Measurements from ENCODE around the gene JAZF1.

The JAZF1 gene

GRCh38 chr7:27969346-27969745, 211.2 kb downstream of the JAZF1 start:
- no peak for DNase-seq (ENCODE audit: low read depth in 3 of 3)

- DNase-seq (ENCODE audit: low read depth in 3 of 3), result no peak
Observed at GRCh38 chr7:27967639-27968038, 213.0 kb downstream of the JAZF1 start.

GRCh38 chr7:27966219-27966780, 214.3 kb downstream of the JAZF1 start:
- DNase-seq (ENCODE audit: low read depth in 3 of 3), result no peak

- no peak for DNase-seq (ENCODE audit: low read depth in 3 of 3)
Observed at GRCh38 chr7:27965650-27966049, 214.9 kb downstream of the JAZF1 start.

- DNase-seq (ENCODE audit: low read depth in 3 of 3), result no peak
Observed at GRCh38 chr7:27964820-27965219, 215.8 kb downstream of the JAZF1 start.

- no peak for DNase-seq (ENCODE audit: low read depth in 3 of 3)
Observed at GRCh38 chr7:27963056-27963455, 217.5 kb downstream of the JAZF1 start.

GRCh38 chr7:27962273-27962672, 218.3 kb downstream of the JAZF1 start:
- no peak for DNase-seq (ENCODE audit: low read depth in 3 of 3)

- no peak for DNase-seq (ENCODE audit: low read depth in 3 of 3)
Observed at GRCh38 chr7:27961255-27961654, 219.3 kb downstream of the JAZF1 start.

- no peak for DNase-seq (ENCODE audit: low read depth in 3 of 3)
Observed at GRCh38 chr7:27960415-27960814, 220.2 kb downstream of the JAZF1 start.

GRCh38 chr7:27958933-27959548, 221.6 kb downstream of the JAZF1 start:
- no peak for DNase-seq (ENCODE audit: low read depth in 3 of 3)

GRCh38 chr7:27955596-27955995, 225.0 kb downstream of the JAZF1 start:
- no peak for DNase-seq (ENCODE audit: low read depth in 3 of 3)

GRCh38 chr7:27955011-27955410, 225.6 kb downstream of the JAZF1 start:
- DNase-seq (ENCODE audit: low read depth in 3 of 3), result no peak

GRCh38 chr7:27953777-27954176, 226.8 kb downstream of the JAZF1 start:
- no peak for DNase-seq (ENCODE audit: low read depth in 3 of 3)

GRCh38 chr7:27953361-27953760, 227.2 kb downstream of the JAZF1 start:
- DNase-seq (ENCODE audit: low read depth in 3 of 3), result no peak

- DNase-seq (ENCODE audit: low read depth in 3 of 3), result no peak
Observed at GRCh38 chr7:27952456-27953285, 227.9 kb downstream of the JAZF1 start.

GRCh38 chr7:27950123-27950522, 230.5 kb downstream of the JAZF1 start:
- no peak for DNase-seq (ENCODE audit: low read depth in 3 of 3)

- DNase-seq (ENCODE audit: low read depth in 3 of 3), result no peak
Observed at GRCh38 chr7:27948861-27949260, 231.7 kb downstream of the JAZF1 start.

- DNase-seq (ENCODE audit: low read depth in 3 of 3), result no peak
Observed at GRCh38 chr7:27947586-27948278, 232.9 kb downstream of the JAZF1 start.

- DNase-seq (ENCODE audit: low read depth in 3 of 3), result no peak
Observed at GRCh38 chr7:27946351-27946750, 234.2 kb downstream of the JAZF1 start.

GRCh38 chr7:27945058-27945795, 235.4 kb downstream of the JAZF1 start:
- DNase-seq (ENCODE audit: low read depth in 3 of 3), result no peak

GRCh38 chr7:27944643-27945042, 236.0 kb downstream of the JAZF1 start:
- no peak for DNase-seq (ENCODE audit: low read depth in 3 of 3)

- no peak for DNase-seq (ENCODE audit: low read depth in 3 of 3)
Observed at GRCh38 chr7:27943241-27943640, 237.4 kb downstream of the JAZF1 start.
